ENCODE data around the gene RAD18.

GRCh38 chr3:9007213-9007612, 43.9 kb upstream of the RAD18 start:
- TF ChIP-seq, protein P1, sequence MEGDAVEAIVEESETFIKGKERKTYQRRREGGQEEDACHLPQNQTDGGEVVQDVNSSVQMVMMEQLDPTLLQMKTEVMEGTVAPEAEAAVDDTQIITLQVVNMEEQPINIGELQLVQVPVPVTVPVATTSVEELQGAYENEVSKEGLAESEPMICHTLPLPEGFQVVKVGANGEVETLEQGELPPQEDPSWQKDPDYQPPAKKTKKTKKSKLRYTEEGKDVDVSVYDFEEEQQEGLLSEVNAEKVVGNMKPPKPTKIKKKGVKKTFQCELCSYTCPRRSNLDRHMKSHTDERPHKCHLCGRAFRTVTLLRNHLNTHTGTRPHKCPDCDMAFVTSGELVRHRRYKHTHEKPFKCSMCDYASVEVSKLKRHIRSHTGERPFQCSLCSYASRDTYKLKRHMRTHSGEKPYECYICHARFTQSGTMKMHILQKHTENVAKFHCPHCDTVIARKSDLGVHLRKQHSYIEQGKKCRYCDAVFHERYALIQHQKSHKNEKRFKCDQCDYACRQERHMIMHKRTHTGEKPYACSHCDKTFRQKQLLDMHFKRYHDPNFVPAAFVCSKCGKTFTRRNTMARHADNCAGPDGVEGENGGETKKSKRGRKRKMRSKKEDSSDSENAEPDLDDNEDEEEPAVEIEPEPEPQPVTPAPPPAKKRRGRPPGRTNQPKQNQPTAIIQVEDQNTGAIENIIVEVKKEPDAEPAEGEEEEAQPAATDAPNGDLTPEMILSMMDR (conservative IDR thresholded peaks at IDR 0.05 in 1 of 2, IDR thresholded peaks at IDR 0.05 in 1 of 2; ENCODE audit: extremely low read depth in 1 of 2, insufficient read depth in 1 of 2, low read depth in 1 of 2, low read length in 2 of 2), result no peak
- no peak for TF ChIP-seq EZH2 (IDR thresholded peaks at IDR 0.05; ENCODE audit: borderline replicate concordance, low read length)
